Bone marrow (tissue), 2 donors: ENCODE results near the gene TMEM245.

Experiments used
- DNase-seq, 2 donors: peaks; one replicate each; lab custom pipeline; 2025; lab: John Stamatoyannopoulos, UW

Gene TMEM245

GRCh38 chr9:109119439-109120203 is at the start of gene TMEM245:
Gene TMEM245, minus strand, starts transcription at chr9:109119947. Its CDS starts 34 bp downstream, at chr9:109119913.
- peak; percentile 66 to 97 for DNase-seq

GRCh38 chr9:109168170-109168569 is 48.4 kb upstream of the TMEM245 start:
- no peak for DNase-seq

GRCh38 chr9:109167716-109168115 is 48.0 kb upstream of the TMEM245 start:
- no peak for DNase-seq

- DNase-seq, result no peak
Observed at GRCh38 chr9:109166771-109167601, 47.2 kb upstream of the TMEM245 start, which contains the start of gene FRRS1L. Gene FRRS1L, minus strand, starts transcription at chr9:109167249. Its CDS starts 111 bp downstream, at chr9:109167138.

- DNase-seq, result no peak
Observed at GRCh38 chr9:109166171-109166770, 46.5 kb upstream of the TMEM245 start.

GRCh38 chr9:109164042-109164441 is 44.3 kb upstream of the TMEM245 start:
- no peak for DNase-seq

GRCh38 chr9:109163194-109163593 is 43.4 kb upstream of the TMEM245 start:
- no peak for DNase-seq

GRCh38 chr9:109162677-109163076 is 42.9 kb upstream of the TMEM245 start:
- DNase-seq, result no peak

- no peak for DNase-seq
Observed at GRCh38 chr9:109161471-109161870, 41.7 kb upstream of the TMEM245 start.

GRCh38 chr9:109159583-109159982 is 39.8 kb upstream of the TMEM245 start:
- no peak for DNase-seq

- DNase-seq, result no peak
Observed at GRCh38 chr9:109158651-109159050, 38.9 kb upstream of the TMEM245 start.

- no peak for DNase-seq
Observed at GRCh38 chr9:109156708-109157107, 37.0 kb upstream of the TMEM245 start.

GRCh38 chr9:109150925-109151545 is 31.3 kb upstream of the TMEM245 start:
- no peak for DNase-seq

GRCh38 chr9:109149722-109150121 is 30.0 kb upstream of the TMEM245 start:
- DNase-seq, result no peak

- no peak for DNase-seq
Observed at GRCh38 chr9:109149089-109149488, 29.3 kb upstream of the TMEM245 start.

GRCh38 chr9:109145051-109145450 is 25.3 kb upstream of the TMEM245 start:
- DNase-seq, result no peak

- no peak for DNase-seq
Observed at GRCh38 chr9:109143881-109144562, 24.3 kb upstream of the TMEM245 start.

GRCh38 chr9:109141375-109141774 is 21.6 kb upstream of the TMEM245 start:
- no peak for DNase-seq

- DNase-seq, result no peak
Observed at GRCh38 chr9:109139851-109140250, 20.1 kb upstream of the TMEM245 start.

- DNase-seq, result no peak
Observed at GRCh38 chr9:109138421-109138820, 18.7 kb upstream of the TMEM245 start.

GRCh38 chr9:109134167-109134578 is 14.4 kb upstream of the TMEM245 start:
- no peak for DNase-seq

- DNase-seq, result no peak
Observed at GRCh38 chr9:109133533-109133932, 13.8 kb upstream of the TMEM245 start.
